C4-2B (cell line): ENCODE results near the gene HOXD9.

Experiments
- ZFX ChIP-seq: fragments of 450-650 bp; IDR thresholded peaks from 2 replicates; pipeline ENCODE4 v1.6.1; 2017
- TF ChIP-seq, protein P1 (sequence below): fragments of 450-650 bp; conservative IDR thresholded peaks from 2 replicates; pipeline ENCODE4 v1.5.1; 2017; ENCODE audit warnings: mild to moderate bottlenecking

DNA sequence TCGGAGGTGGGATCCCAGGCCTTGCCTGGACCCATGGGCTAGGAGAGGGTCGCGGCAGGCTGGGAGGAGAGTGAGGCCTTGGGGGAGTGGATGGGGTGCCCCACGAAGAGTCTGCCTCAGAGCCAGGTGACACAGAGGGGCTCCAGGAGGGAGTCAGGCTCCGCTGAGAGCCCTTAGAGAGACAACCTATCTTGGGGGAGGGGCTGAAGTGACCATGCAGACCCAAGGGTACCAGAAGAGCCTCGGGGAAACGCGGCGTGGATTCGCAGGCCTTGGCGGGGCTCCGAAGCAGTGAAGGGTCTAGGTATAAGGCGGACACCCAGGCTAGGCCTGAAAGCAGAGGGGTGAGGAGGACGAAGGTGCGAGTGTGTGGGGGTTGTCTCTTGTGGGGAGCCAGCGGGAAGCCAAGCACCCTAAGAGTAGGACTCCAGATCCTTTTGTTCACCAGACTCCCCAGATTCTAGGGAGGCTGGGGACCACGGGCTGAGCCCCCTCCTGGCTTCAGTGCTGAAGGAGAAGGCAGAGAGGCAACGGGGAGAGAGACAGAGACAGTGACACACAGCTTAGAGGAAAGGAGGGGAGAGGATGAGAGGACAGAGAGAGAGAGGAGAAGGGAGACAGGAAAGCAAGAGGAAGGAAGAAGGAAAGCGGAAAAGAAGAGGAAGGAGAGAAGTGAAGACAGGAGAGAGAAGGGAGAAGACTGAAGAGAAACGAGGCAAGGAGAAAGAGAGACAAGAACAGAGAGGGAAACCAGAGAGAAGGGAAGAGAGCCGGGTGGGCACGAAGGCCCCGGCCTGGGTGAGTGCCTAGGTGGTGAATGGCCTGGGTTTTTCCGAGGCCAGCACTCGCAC, 16.6 kb upstream of the HOXD9 start:
- TF ChIP-seq, protein P1, sequence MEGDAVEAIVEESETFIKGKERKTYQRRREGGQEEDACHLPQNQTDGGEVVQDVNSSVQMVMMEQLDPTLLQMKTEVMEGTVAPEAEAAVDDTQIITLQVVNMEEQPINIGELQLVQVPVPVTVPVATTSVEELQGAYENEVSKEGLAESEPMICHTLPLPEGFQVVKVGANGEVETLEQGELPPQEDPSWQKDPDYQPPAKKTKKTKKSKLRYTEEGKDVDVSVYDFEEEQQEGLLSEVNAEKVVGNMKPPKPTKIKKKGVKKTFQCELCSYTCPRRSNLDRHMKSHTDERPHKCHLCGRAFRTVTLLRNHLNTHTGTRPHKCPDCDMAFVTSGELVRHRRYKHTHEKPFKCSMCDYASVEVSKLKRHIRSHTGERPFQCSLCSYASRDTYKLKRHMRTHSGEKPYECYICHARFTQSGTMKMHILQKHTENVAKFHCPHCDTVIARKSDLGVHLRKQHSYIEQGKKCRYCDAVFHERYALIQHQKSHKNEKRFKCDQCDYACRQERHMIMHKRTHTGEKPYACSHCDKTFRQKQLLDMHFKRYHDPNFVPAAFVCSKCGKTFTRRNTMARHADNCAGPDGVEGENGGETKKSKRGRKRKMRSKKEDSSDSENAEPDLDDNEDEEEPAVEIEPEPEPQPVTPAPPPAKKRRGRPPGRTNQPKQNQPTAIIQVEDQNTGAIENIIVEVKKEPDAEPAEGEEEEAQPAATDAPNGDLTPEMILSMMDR, result no peak
- no peak for TF ChIP-seq ZFX
